Measurements from ENCODE around the gene PIK3R5.

DNA sequence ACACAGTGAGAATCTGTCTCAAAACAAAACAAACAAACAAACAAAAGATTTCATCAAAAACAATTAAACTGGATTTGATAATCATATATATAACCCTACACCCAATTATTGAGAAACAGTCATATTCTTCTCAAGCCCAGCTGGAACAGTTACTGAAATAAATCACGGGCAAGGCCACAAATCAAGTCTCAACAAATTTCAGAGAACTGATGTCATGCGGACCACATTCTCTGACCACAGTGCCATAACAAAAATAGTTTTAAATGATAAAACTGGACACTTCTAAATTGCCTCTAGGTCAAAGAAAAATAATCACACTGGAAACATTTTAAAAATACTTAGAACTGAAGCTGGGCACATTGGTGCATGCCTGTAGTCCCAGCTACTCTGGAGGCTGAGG, 15.9 kb upstream of the PIK3R5 start:
- TF ChIP-seq CTCF (IDR thresholded peaks at IDR 0.05) (no peak), POLR2A (IDR thresholded peaks at IDR 0.05) (no peak)
